ENCODE results near the gene ASIC1. TPM values are rescaled to one million over a fixed set of nuclear protein-coding genes. Genes with fewer than 3 reads are reported as not detected.

The ASIC1 gene
- total RNA-seq, 2 donors from 2014 or later, result 0.52 to 0.99 TPM

- H3K4me3 ChIP-seq, result no peak overlapping the region
- TF ChIP-seq CTCF (IDR thresholded peaks at IDR 0.05), result no peak
- no peak for TF ChIP-seq POLR2A (IDR thresholded peaks at IDR 0.05)
- no peaks in the 10 kb centered on the region for H3K36me3 ChIP-seq (replicated peaks in 1 of 2; ENCODE audit: insufficient read depth in 1 of 2, low read depth in 2 of 2)
- DNase-seq (peak in 1 of 4 donors; percentile 48), ATAC-seq (no peak)
- H3K4me1 ChIP-seq, result peaks cover 14% of the 10 kb centered on the region
- 72 to 96% methylated on average over 2 of the region's 2 CpGs for WGBS, 2 donors
- H3K9me3 ChIP-seq, result no peaks in the 10 kb centered on the region
- H3K27ac ChIP-seq, result no peak overlapping the region
- intact Hi-C loops (cut with DNase I), result loop anchor here (5.0 kb wide), 1 partner anchor 89 kb away; the partner anchor contains the start of gene AQP6
- peaks cover 0 to 2% of the 10 kb centered on the region in 2 donors for H3K27me3 ChIP-seq
Measured at GRCh38 chr12:50061171-50061570, 3.8 kb downstream of the ASIC1 start.

GRCh38 chr12:50061946-50062686 is 4.7 kb downstream of the ASIC1 start:
- peaks cover 5% of the 10 kb centered on the region for H3K4me1 ChIP-seq
- no peaks in the 10 kb centered on the region for H3K36me3 ChIP-seq (replicated peaks in 1 of 2; ENCODE audit: insufficient read depth in 1 of 2, low read depth in 2 of 2)
- no peak for TF ChIP-seq CTCF (IDR thresholded peaks at IDR 0.05)
- TF ChIP-seq POLR2A (IDR thresholded peaks at IDR 0.05), result no peak
- ATAC-seq (no peak), DNase-seq (no peak)
- intact Hi-C loops (cut with DNase I), result loop anchor here (5.0 kb wide), 1 partner anchor 90 kb away; the partner anchor contains the start of gene AQP6
- 57 to 62% methylated on average over 6 of the region's 6 CpGs for WGBS, 2 donors
- no peaks in the 10 kb centered on the region for H3K9me3 ChIP-seq
- H3K27ac ChIP-seq, result no peak overlapping the region
- no peak overlapping the region for H3K4me3 ChIP-seq
- no peaks in the 10 kb centered on the region for H3K27me3 ChIP-seq

GRCh38 chr12:50062728-50063460 is 5.5 kb downstream of the ASIC1 start:
- intact Hi-C loops (cut with DNase I), result loop anchor here (5.0 kb wide), 1 partner anchor 91 kb away; the partner anchor contains the start of gene AQP6
- 67 to 72% methylated on average over 4 to 5 of the region's 5 CpGs for WGBS, 2 donors

GRCh38 chr12:50065726-50066310 is 8.4 kb downstream of the ASIC1 start:
- 47 to 63% methylated on average over 3 of the region's 3 CpGs for WGBS, 2 donors
- no peak for DNase-seq
- Histone ChIP-seq H3K4me3 (no peak overlapping the region), H3K36me3 (replicated peaks in 1 of 2; ENCODE audit: insufficient read depth in 1 of 2, low read depth in 2 of 2) (no peaks in the 10 kb centered on the region), H3K27me3 (no peaks in the 10 kb centered on the region), H3K9me3 (no peaks in the 10 kb centered on the region), H3K4me1 (no peaks in the 10 kb centered on the region), H3K27ac (no peak overlapping the region)
- intact Hi-C loops (cut with DNase I), result no loop called here
- ATAC-seq, result no peak
- TF ChIP-seq POLR2A (IDR thresholded peaks at IDR 0.05) (no peak), CTCF (IDR thresholded peaks at IDR 0.05) (no peak)

More at GRCh38 chr12:50062728-50063460, 5.5 kb downstream of the ASIC1 start:
- Histone ChIP-seq H3K9me3 (no peaks in the 10 kb centered on the region), H3K4me3 (no peak overlapping the region), H3K27ac (no peak overlapping the region), H3K4me1 (peaks cover 1% of the 10 kb centered on the region), H3K27me3 (no peaks in the 10 kb centered on the region), H3K36me3 (replicated peaks in 1 of 2; ENCODE audit: insufficient read depth in 1 of 2, low read depth in 2 of 2) (no peaks in the 10 kb centered on the region)
- ATAC-seq, result no peak
- no peak for TF ChIP-seq CTCF (IDR thresholded peaks at IDR 0.05)
- DNase-seq, result no peak
